Stimulated activated CD4-positive, alpha-beta T cell treated with anti-CD3 and anti-CD28 coated beads, Interleukin-15, amount 100 ng/mL, for 24 hours (primary cell): ENCODE measurements around the gene SPOUT1.
A peak's percentile ranks its signal among the peaks of the same experiment; 100 is the strongest.
"Not testable (repeated sequence)": the region's sequence is repeated elsewhere in the genome, so short reads cannot be mapped to it uniquely, and the experiment has no call there.

Source experiments
- DNase-seq: peaks from one replicate; pipeline ENCODE4 v3.0.0-alpha.2; 2020

SPOUT1 gene

GRCh38 chr9:128829477-128830251 lies at the start of gene SPOUT1:
Gene SPOUT1 (minus strand): TSS chr9:128829794. CDS start chr9:128829780, 14 bp downstream.
- DNase-seq, result peak; percentile 96

GRCh38 chr9:128877852-128878251 lies 48.3 kb upstream of the SPOUT1 start:
- no peak for DNase-seq

GRCh38 chr9:128870941-128871265 lies 41.3 kb upstream of the SPOUT1 start:
- not testable (repeated sequence) for DNase-seq

- no peak for DNase-seq
Observed at GRCh38 chr9:128870128-128870940, 40.7 kb upstream of the SPOUT1 start.

GRCh38 chr9:128863647-128864046 lies 34.1 kb upstream of the SPOUT1 start:
- DNase-seq, result peak; percentile 88

GRCh38 chr9:128862401-128862851 lies 32.8 kb upstream of the SPOUT1 start:
- DNase-seq, result no peak

- no peak for DNase-seq
Observed at GRCh38 chr9:128861501-128861900, 31.9 kb upstream of the SPOUT1 start.

DNA sequence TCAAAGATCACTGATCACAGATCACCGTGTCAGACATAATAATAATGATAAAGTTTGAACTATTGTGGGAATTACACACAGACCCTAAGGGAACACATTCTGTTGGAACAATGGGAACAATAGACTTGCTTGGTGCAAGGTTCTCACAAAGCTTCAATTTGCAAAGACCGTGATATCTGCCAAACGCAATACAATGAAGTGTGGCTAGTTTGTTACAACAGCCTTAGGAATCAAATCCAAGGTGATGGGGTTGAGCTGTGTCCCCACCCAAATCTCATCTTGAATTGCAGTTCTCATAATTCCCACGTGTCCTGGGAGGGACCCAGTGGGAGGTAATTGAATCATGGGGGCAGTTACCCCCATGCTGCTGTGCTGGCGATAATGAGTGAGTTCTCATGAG lies 31.3 kb upstream of the SPOUT1 start:
- no peak for DNase-seq

DNA sequence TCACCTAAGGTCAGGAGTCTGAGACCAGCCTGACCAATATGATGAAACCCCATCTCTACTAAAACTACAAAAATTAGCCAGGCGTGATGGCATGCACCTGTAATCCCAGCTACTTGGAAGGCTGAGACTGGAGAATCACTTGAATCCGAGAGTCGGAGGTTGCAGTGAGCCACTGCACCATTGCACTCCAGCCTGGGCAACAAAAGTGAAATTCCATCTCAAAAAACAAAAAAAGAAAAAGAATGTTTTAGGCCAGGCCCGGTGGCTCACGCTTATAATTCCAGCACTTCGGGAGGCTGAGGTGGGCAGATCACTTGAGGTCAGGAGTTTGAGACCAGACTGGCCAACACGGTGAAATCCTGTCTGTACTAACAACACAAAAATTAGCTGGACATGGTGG lies 28.9 kb upstream of the SPOUT1 start:
- not testable (repeated sequence) for DNase-seq

- DNase-seq, result not testable (repeated sequence)
Observed at GRCh38 chr9:128854454-128854853, 24.9 kb upstream of the SPOUT1 start.

GRCh38 chr9:128852646-128853045 lies 23.1 kb upstream of the SPOUT1 start:
- DNase-seq, result not testable (repeated sequence)

- not testable (repeated sequence) for DNase-seq
Observed at GRCh38 chr9:128851779-128852600, 22.4 kb upstream of the SPOUT1 start.

- not testable (repeated sequence) for DNase-seq
Observed at GRCh38 chr9:128851024-128851423, 21.4 kb upstream of the SPOUT1 start.

DNA sequence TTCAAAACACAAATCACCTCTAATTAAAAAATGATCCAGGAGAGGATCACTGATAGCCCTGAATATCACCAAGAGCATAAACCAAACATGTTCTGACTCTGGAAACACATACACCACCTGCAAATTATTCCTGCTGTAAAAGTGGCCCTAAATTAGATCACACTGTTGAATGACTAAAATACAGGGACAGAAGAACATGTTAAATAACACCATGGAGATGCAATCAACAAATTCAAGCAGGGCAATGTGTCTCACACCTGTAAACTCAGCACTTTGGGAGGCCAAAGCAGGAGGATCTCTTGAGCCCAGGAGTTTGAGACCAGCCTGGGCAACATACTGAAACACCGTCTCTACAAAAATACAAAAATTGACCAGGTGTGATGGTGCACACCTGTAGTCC lies 18.2 kb upstream of the SPOUT1 start:
- DNase-seq, result no peak

DNA sequence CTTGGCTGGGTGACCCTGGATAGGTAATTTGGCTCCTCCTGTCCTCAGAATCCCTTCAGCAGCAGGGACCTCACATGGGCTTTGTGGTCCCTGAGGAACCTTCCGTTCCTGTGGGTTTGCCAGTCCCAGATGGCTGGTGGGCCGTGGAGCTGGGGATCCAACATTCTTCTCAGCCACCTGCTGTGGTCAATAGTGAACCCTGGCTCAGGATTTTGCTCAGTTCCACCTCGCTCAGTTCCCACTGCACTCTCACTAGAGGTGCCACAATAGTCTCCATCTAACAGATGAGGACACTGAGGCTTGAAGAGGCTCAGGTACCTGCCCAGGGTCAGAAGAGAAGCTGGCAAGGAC lies 17.1 kb upstream of the SPOUT1 start:
- no peak for DNase-seq

DNA sequence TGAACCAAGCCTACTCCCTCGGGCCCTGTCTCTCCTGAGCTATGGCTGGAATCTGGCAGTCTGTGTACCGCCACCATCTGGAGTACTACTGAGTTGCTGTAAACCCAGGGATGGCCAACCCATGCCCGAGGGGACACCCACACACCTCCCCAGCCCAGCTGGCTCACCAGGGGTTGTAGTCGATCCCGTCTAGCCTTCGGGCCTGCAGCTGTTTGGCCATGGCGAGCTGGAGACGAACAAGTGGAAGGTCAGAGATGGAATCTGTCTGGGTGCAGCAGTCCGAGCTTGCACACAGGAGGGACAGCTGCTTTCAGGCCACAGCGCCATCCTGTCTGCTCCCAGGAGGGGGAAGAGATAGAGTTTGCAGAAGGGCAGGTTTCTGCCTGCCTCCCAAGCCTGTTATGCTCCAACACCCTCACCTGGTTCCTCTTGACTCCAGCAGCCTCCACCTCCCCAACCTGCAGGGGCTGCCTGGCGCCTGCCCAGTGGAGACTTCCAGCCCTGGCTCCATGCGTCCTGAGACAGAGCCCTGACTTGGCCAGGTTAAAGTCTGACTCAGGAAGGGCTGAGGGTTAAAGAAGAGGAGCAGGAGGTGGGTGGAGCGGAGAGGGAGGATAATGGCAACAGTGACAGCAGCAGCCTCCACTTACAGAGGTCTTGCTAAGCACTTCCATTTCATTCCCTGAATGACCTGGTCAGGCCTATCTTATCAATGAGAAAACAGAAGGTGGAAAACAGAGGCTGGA lies 15.8 kb upstream of the SPOUT1 start:
- DNase-seq, result no peak

DNA sequence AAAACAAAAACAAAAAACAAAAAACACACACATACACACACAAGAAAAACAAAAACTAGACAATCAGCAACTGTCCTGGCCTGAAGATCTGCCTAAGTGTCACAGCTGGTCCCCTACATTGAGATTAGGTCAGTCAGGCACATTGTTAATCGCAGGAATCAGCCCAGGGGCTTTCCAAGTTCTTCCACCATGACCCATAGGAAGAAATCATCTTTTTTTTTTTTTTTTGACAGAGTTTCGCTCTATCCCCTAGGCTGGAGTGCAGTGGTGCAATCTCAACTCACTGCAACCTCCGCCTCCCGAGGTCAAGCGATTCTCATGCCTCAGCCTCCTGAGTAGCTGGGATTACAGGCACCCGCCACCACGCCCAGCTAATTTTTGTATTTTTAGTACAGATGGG lies 13.6 kb upstream of the SPOUT1 start:
- DNase-seq, result not testable (repeated sequence)

DNA sequence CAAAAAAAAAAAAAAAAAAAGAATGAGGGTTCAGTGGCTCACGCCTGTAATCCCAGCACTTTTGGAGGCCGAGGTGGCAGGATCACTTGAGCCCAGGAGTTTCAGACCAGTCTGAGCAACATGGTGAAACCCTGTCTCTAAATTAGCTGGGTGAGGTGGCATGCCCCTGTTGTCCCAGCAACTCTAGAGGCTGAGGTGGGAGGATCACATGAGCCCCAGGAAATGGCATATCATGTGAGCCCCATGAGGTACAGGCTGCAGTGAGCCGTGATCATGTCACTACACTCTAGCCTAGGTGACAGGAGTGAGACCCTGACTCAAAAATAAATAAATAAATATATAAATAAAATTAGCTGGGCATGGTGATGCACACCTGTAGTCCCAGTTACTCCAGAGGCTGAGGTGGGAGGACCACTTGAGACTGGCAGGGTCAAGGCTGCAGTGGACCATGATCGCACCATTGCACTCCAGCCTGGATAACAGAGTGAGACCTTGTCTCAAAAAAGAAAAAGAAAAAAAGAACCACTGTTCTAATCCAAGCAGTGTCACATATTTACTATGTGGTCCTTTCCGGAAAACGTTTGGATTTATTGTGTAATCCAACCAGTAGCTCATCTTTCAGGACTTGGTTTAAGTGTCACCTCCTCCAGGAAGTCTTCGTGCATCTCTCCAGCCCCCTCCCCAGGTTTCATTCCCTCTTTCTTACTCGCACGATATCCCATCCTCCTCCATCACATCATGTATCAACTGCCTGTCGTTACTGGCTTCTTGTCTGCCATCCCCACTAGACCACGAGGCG lies 12.3 kb upstream of the SPOUT1 start:
- no peak for DNase-seq

DNA sequence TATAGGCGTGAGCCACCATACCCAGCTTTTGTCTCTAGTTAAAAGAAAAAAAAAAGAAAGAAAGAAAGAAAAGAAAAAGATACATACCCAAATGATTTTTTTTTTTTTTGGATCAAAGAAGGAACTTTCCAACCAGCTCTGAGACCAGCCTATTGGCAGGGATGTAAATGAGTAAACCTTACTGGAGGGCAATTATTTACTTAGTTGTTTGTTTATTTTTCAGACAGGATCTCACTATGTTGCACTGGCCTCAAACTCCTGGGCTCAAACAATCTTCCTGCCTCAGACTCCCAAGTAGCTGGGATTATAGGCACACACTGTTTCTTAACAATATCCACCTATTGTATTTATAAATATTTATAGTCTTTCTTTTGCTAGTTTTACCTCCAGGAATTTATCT lies 10.9 kb upstream of the SPOUT1 start:
- no peak for DNase-seq

DNA sequence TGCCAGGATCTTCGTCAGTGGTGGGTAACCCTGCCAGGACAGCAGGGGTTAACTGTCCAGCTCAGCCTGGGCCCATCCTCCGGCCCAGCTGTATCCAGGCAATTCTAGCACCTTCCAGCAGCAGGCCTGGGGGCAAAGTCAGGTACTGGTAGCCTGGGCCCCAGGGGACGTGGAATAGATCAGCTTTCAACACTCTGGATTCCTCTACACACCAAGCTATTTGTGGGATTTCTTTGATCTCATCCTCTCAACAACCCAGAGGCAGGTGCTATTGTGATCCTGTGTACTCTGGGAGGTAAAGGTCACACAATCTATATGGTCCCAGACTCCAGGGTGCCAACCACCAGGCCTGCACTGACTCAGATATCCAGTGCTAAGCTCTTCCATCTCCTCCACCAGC lies 8.7 kb upstream of the SPOUT1 start:
- DNase-seq, result no peak

DNA sequence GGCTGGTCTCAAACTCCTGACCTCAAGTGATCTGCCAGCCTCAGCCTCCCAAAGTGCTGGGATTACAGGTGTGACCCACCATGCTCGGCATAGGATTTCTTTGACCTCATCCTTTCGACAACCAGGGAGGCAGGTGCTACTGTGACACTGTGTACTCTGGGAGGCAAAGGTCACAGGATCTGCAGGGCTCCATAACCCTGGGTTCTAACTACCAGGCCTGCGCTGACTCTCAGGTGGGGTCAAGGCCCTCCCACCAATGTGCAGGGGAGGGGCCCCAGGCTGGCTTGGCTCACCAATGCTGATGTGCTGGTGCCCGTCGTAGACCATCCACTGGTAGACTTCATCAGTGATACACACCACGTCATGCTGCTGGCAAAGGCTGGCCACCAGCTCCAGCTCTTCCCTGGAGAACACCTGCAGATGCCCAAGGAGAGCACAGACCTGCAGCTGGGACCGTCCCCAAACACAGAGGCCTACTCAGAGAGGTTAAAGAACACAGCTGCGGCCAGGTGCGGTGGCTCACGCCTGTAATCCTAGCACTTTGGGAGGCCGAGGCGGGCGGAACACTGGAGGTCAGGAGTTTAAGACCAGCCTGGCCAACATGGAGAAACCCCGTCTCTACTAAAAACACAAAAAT lies 7.0 kb upstream of the SPOUT1 start:
- DNase-seq, result no peak
